ENCODE measurements around the gene XYLT1. TPM values are rescaled to one million over a fixed set of nuclear protein-coding genes. Genes with fewer than 3 reads are reported as not detected.

Gene XYLT1
- total RNA-seq, 1 donor from 2014 or later: 1.6 TPM

DNA sequence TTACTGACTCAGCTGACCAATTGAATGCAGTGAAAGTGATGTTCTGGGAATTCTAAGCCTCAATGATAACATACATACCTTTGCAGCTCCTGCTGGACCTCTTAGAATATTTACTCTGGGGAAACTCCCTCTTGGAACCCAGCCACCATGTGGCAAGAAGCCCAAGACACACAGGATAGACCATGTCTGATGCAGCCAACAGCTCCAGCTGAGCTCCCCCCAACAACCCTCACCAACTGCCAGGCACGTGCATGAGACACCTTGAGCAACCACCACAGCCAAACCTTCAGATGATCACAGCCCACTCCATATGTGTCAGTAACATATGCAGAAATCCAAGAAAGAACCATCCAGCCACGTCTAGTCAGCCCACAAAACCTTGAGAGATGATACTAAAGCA lies 53.0 kb downstream of the XYLT1 start:
- H3K27me3 ChIP-seq (ENCODE audit: control insufficient read depth, insufficient read depth, low read length): no peaks in the 10 kb centered on the region
- no peaks in the 10 kb centered on the region for H3K36me3 ChIP-seq (ENCODE audit: control insufficient read depth, insufficient read depth, low read length)
- TF ChIP-seq, protein P1, sequence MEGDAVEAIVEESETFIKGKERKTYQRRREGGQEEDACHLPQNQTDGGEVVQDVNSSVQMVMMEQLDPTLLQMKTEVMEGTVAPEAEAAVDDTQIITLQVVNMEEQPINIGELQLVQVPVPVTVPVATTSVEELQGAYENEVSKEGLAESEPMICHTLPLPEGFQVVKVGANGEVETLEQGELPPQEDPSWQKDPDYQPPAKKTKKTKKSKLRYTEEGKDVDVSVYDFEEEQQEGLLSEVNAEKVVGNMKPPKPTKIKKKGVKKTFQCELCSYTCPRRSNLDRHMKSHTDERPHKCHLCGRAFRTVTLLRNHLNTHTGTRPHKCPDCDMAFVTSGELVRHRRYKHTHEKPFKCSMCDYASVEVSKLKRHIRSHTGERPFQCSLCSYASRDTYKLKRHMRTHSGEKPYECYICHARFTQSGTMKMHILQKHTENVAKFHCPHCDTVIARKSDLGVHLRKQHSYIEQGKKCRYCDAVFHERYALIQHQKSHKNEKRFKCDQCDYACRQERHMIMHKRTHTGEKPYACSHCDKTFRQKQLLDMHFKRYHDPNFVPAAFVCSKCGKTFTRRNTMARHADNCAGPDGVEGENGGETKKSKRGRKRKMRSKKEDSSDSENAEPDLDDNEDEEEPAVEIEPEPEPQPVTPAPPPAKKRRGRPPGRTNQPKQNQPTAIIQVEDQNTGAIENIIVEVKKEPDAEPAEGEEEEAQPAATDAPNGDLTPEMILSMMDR (IDR thresholded peaks at IDR 0.05; ENCODE audit: insufficient read depth, low read length, poor library complexity, severe bottlenecking): no peak
- no peak overlapping the region for H3K4me3 ChIP-seq (ENCODE audit: low read depth, low read length)
- no peak for DNase-seq (ENCODE audit: low read depth)

DNA sequence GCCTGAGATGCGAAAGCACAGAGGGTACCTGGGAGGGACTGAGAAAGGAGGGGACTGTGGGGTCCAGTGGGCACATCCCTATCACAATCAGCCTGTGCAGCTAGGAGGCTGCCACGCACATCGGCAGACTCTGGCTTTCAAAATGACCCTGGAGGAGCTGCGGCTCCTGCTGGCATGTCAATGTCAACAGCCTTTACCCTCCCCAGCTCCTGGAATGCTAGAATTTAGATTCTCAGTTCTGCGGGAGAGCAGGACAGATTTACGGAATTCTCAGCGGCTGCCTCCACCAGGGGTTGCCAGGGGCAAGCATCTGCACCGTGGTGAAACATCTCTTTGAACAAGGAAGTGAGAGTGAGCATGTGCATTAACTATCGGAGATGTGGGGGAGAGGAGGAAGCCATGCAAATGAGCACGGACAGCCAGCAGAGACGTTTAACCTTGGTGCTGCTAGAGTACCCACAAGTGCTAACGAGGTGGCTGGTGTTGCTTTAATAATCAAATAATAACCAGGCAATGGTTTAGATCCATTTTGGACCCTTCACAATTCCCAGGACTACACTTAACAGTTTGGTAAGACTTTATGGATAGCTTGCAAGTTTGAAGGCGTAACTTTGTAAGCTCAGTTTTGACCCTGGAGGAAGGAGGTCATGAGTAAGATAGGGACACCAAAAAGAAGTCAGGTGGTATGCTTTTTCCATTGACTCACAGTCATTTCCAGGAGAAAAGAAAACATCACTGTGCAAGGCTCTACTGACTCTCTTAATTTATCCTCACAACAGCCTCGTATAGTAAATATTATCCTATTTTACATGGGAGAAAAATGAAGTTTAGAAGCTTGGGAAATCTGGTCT lies 54.1 kb downstream of the XYLT1 start:
- TF ChIP-seq, protein P1 (IDR thresholded peaks at IDR 0.05; ENCODE audit: insufficient read depth, low read length, poor library complexity, severe bottlenecking): no peak
- Histone ChIP-seq H3K4me3 (ENCODE audit: low read depth, low read length) (no peak overlapping the region), H3K36me3 (ENCODE audit: control insufficient read depth, insufficient read depth, low read length) (no peaks in the 10 kb centered on the region), H3K27me3 (ENCODE audit: control insufficient read depth, insufficient read depth, low read length) (no peaks in the 10 kb centered on the region)
- no peak for DNase-seq (ENCODE audit: low read depth)

DNA sequence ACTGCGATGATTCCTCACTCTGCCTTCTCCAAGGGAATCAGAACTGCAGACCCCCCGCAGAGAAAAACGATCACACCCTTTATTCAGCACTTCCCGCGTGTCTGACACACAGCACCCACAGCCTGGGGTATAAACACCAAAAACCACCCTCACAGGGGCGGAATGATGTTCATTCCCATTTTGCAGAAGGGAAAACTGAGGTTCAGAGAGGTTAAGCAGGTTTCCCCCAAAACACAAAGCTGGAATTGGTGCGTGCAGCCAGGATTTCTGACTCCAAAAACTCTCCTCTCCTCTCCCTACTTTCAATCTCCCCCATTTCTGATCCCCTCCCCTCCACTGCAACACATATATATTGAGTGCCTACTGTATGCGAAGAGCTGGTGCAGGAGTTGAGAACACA lies 55.8 kb downstream of the XYLT1 start:
- Histone ChIP-seq H3K36me3 (ENCODE audit: control insufficient read depth, insufficient read depth, low read length) (no peaks in the 10 kb centered on the region), H3K27me3 (ENCODE audit: control insufficient read depth, insufficient read depth, low read length) (no peaks in the 10 kb centered on the region), H3K4me3 (ENCODE audit: low read depth, low read length) (no peak overlapping the region)
- TF ChIP-seq, protein P1 (IDR thresholded peaks at IDR 0.05; ENCODE audit: insufficient read depth, low read length, poor library complexity, severe bottlenecking): no peak
- no peak for DNase-seq (ENCODE audit: low read depth)

DNA sequence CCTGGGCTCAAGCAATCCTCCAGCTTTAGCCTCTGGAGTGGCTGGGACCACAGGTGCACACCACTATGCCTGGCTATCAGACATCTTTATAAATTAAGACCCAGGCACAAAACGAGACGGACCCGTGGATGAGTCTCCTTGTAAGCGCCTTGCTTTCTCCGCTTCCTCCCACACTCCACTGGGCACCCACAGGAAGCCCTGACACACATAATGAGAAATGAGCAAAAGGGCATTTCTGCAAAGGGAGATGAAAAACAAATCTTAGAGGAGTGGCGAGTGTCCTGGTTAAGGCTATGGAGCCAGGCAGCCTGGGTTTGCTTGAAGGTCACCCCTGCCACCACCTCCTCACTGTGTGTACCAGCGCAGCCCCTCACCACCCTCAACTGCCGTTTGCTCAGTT lies 56.3 kb downstream of the XYLT1 start:
- TF ChIP-seq, protein P1 (IDR thresholded peaks at IDR 0.05; ENCODE audit: insufficient read depth, low read length, poor library complexity, severe bottlenecking): no peak
- H3K27me3 ChIP-seq (ENCODE audit: control insufficient read depth, insufficient read depth, low read length): no peaks in the 10 kb centered on the region
- DNase-seq (ENCODE audit: low read depth): no peak
- H3K4me3 ChIP-seq (ENCODE audit: low read depth, low read length): no peak overlapping the region
- H3K36me3 ChIP-seq (ENCODE audit: control insufficient read depth, insufficient read depth, low read length): no peaks in the 10 kb centered on the region

DNA sequence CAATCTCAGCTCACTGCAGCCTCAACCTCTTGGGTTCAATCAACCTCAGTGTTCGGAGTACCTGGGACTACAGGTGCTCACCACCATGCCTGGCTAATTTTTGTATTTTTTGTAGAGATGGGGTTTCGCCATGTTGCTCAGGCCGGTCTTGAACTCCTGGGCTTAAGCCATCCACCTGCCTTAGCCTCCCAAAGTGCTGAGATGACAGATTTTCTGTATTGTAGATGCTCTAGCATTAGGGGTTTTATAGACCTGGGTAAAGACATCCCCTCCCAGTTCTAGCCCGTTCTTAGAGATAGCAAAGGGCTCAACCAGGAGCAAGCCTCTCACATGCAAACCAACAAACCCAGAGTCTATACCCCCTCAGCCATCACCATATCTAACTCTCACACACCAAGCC lies 57.3 kb downstream of the XYLT1 start:
- H3K4me3 ChIP-seq (ENCODE audit: low read depth, low read length): no peak overlapping the region
- H3K36me3 ChIP-seq (ENCODE audit: control insufficient read depth, insufficient read depth, low read length): no peaks in the 10 kb centered on the region
- H3K27me3 ChIP-seq (ENCODE audit: control insufficient read depth, insufficient read depth, low read length): no peaks in the 10 kb centered on the region
- TF ChIP-seq, protein P1 (IDR thresholded peaks at IDR 0.05; ENCODE audit: insufficient read depth, low read length, poor library complexity, severe bottlenecking): no peak
- DNase-seq (ENCODE audit: low read depth): no peak

DNA sequence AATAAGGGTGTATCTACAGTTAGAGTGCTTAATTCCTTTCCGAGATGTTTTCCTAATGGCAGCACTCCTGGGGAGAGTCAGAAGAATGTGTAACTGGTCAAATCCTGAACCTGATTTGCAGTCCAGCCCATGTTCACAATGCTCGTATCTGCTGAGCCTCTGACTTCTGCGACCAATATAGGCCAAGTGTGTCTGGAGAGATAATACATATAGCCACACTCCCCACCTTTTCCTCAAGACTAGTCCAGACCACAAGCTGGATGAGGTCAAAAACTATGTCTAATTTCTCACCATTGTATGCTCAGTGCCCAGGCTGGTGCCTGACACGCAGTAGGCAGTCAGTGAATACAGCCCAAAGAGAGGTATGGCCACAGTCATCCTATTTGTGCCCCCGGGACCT lies 58.0 kb downstream of the XYLT1 start:
- TF ChIP-seq, protein P1 (IDR thresholded peaks at IDR 0.05; ENCODE audit: insufficient read depth, low read length, poor library complexity, severe bottlenecking): no peak
- H3K36me3 ChIP-seq (ENCODE audit: control insufficient read depth, insufficient read depth, low read length): no peaks in the 10 kb centered on the region
- H3K4me3 ChIP-seq (ENCODE audit: low read depth, low read length): no peak overlapping the region
- no peak for DNase-seq (ENCODE audit: low read depth)
- no peaks in the 10 kb centered on the region for H3K27me3 ChIP-seq (ENCODE audit: control insufficient read depth, insufficient read depth, low read length)
